Peyer's patch (tissue), 4 donors: ENCODE measurements around the gene HNRNPL. TPM values are rescaled to one million over a fixed set of nuclear protein-coding genes. Genes with fewer than 3 reads are reported as not detected.

Source experiments
- DNase-seq, 3 donors: peaks; one replicate each; pipeline ENCODE4 v3.0.0-alpha.2; 2017 to 2019
- H3K27ac ChIP-seq, 4 donors: fragments of 200-600 bp; sonication (generic); one replicate each; pipeline ENCODE4 v1.5.1; 2016 to 2019
- H3K27me3 ChIP-seq, 2 donors: fragments of 200-600 bp; sonication (generic); one replicate each; pipeline ENCODE4 v1.5.1; 2019
- H3K36me3 ChIP-seq, 3 donors: fragments of 200-600 bp; sonication (generic); one replicate each; pipeline ENCODE4 v1.5.1; 2016 to 2019
- H3K4me1 ChIP-seq, 4 donors: fragments of 200-600 bp; sonication (generic); one replicate each; pipeline ENCODE4 v1.5.1; 2016 to 2019
- H3K4me3 ChIP-seq, 4 donors: fragments of 200-600 bp; sonication (generic); 1 replicate in 3 of 4; 2 replicates in 1 of 4; pipeline ENCODE4 v1.5.1; 2016 to 2019; ENCODE audit warnings: mild to moderate bottlenecking in 1 of 4
- H3K9me3 ChIP-seq, 4 donors: fragments of 200-600 bp; sonication (generic); one replicate each; pipeline ENCODE4 v1.5.1; 2016 to 2019; ENCODE audit warnings: mild to moderate bottlenecking in 1 of 4
- POLR2A ChIP-seq, 2 donors: fragments of 450-650 bp; IDR thresholded peaks; one replicate each; pipeline ENCODE4 v1.5.1; 2017; ENCODE audit warnings: antibody characterized with exemption in 2 of 2, mild to moderate bottlenecking in 2 of 2, moderate library complexity in 2 of 2
- total RNA-seq, 4 donors: library from RNA; depleted of rRNA; stranded (reverse); fragments of >200 nt; gene quantifications; one replicate each; pipeline ENCODE4 v1.1.0, GENCODE V29; 2016
- TF ChIP-seq, protein P1 (sequence below), 6 experiments: fragments of 450-650 bp in 4 of 6; fragments of 200-600 bp in 2 of 6; sonication (generic) in 1 of 6; IDR thresholded peaks; one replicate each; pipeline ENCODE4 v1.5.1; 2017 to 2019; ENCODE audit warnings: antibody characterized with exemption in 6 of 6, mild to moderate bottlenecking in 3 of 6, moderate library complexity in 1 of 6

Gene HNRNPL
- total RNA-seq, 4 donors from 2014 or later, result 149 to 229 (median 186) TPM

DNA sequence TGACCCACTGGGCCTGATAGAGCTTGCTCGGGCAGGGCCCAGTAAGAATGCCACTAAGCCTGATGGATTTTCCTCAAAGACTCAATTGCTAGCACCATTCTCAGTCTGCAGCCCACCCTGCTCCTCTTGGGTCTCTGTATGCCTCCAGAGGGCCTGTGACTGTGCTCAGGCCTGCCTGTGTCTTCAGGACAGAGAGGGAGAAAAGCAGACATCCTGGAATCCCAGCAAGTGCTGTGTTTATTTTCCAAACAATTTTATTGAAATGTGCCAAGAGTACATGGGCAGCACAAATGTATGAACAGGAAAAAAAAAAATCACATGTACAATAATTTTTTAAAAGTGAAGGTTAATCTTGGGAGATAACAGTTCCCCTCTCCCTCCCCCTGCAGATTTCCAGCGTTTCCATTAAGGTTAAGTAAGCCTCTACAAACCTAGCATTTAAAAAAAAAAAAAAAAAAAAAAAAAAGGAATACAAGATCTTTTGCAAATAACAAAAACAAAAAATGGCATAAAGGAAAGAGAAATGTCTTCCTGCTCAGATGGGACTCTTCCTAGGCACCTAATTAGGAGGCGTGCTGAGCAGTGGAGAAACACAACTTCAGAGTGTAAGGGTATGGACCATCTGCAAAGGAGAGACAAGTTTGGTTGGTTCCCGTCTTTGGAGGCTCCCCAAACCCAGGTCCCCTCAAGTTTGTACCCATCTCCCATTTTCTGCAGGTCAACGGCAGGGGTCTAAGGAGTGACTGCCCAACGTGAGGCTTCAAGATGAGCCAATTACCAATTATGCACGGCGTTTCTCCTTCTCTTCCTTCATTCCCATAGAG, 13.4 kb downstream of the HNRNPL start:
- H3K36me3 ChIP-seq, result peaks cover 0 to 55% (median 0%) of the 10 kb centered on the region in 3 donors
- peak overlapping the region in 2 of 4 donors; percentile 17 to 37 for H3K27ac ChIP-seq
- H3K27me3 ChIP-seq, result no peaks in the 10 kb centered on the region
- DNase-seq, result no peak
- H3K4me3 ChIP-seq, result no peak overlapping the region
- peaks cover 0 to 14% (median 3%) of the 10 kb centered on the region in 4 donors for H3K4me1 ChIP-seq
- no peak for TF ChIP-seq POLR2A (IDR thresholded peaks at IDR 0.05)
- TF ChIP-seq, protein P1, sequence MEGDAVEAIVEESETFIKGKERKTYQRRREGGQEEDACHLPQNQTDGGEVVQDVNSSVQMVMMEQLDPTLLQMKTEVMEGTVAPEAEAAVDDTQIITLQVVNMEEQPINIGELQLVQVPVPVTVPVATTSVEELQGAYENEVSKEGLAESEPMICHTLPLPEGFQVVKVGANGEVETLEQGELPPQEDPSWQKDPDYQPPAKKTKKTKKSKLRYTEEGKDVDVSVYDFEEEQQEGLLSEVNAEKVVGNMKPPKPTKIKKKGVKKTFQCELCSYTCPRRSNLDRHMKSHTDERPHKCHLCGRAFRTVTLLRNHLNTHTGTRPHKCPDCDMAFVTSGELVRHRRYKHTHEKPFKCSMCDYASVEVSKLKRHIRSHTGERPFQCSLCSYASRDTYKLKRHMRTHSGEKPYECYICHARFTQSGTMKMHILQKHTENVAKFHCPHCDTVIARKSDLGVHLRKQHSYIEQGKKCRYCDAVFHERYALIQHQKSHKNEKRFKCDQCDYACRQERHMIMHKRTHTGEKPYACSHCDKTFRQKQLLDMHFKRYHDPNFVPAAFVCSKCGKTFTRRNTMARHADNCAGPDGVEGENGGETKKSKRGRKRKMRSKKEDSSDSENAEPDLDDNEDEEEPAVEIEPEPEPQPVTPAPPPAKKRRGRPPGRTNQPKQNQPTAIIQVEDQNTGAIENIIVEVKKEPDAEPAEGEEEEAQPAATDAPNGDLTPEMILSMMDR (IDR thresholded peaks at IDR 0.05), result no peak
- H3K9me3 ChIP-seq, result no peaks in the 10 kb centered on the region

DNA sequence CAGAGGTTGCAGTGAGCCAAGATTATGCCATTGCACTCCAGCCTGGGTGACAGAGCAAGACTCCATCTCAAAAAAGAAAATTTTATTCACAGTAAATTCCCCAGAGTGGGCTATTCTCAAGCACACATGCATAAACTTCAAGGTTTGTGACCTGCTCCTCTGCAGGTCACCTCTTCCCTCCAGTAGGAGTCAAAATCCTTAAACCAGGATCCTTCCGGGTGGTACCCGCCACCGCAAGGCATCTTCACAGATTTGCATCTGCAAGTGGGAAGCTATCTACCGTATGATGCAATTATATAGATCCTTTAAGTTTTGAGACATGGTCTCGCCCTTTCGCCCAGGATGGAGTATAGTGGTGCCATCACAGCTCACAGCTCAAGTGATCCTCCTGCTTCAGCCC, 15.2 kb downstream of the HNRNPL start:
- Histone ChIP-seq H3K4me1 (peaks cover 0 to 26% (median 4%) of the 10 kb centered on the region in 4 donors), H3K4me3 (no peak overlapping the region), H3K36me3 (peaks cover 0 to 42% (median 0%) of the 10 kb centered on the region in 3 donors), H3K27me3 (no peaks in the 10 kb centered on the region), H3K27ac (peak overlapping the region in 2 of 4 donors; percentile 22 to 31), H3K9me3 (no peaks in the 10 kb centered on the region)
- TF ChIP-seq POLR2A (IDR thresholded peaks at IDR 0.05), result no peak
- TF ChIP-seq, protein P1 (IDR thresholded peaks at IDR 0.05), result no peak
- DNase-seq, result no peak

DNA sequence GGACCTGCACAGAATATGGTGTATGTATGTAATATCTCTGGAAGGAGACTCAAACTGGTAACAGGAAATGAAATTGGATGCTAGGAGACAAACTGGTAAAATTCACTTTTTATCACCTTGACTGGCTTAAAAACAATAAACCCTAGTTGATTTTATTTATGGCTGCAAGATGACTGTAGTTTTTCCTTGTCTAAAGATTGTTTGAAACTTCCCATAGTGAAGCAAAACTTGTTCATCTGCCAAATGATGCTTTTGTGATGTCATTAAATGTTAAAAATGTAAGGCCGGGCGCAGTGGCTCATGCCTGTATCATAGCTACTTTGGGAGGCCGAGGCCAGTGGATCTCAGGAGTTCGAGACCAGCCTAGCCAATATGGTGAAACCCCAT, 15.7 kb downstream of the HNRNPL start:
- H3K27ac ChIP-seq, result peak overlapping the region in 1 of 4 donors; percentile 22
- no peak for DNase-seq
- H3K36me3 ChIP-seq, result peaks cover 0 to 42% (median 0%) of the 10 kb centered on the region in 3 donors
- TF ChIP-seq, protein P1 (IDR thresholded peaks at IDR 0.05), result no peak
- H3K9me3 ChIP-seq, result no peaks in the 10 kb centered on the region
- no peaks in the 10 kb centered on the region for H3K27me3 ChIP-seq
- no peak overlapping the region for H3K4me3 ChIP-seq
- H3K4me1 ChIP-seq, result peaks cover 0 to 26% (median 4%) of the 10 kb centered on the region in 4 donors

DNA sequence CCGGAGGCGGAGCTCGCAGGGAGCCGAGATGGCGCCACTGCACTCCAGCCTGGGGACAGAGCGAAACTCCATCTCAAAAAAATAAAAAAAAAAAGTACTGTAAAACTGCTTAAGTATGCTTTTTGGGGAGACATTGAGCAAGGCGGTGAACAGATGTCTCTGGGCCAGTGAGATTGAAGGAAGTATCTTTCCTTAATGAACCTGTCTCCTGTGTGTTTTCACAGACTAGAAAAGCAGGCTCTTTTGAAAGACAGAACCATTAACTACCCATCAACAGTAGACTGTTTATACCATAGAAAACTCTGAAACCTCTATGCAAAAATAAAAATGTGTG, 16.7 kb downstream of the HNRNPL start:
- Histone ChIP-seq H3K27ac (peak overlapping the region in 2 of 4 donors; percentile 22 to 88), H3K4me3 (no peak overlapping the region), H3K9me3 (no peaks in the 10 kb centered on the region), H3K27me3 (no peaks in the 10 kb centered on the region), H3K36me3 (peaks cover 0 to 42% (median 0%) of the 10 kb centered on the region in 3 donors), H3K4me1 (peaks cover 0 to 26% (median 4%) of the 10 kb centered on the region in 4 donors)
- DNase-seq, result no peak
- TF ChIP-seq, protein P1 (IDR thresholded peaks at IDR 0.05), result no peak
- no peak for TF ChIP-seq POLR2A (IDR thresholded peaks at IDR 0.05)

DNA sequence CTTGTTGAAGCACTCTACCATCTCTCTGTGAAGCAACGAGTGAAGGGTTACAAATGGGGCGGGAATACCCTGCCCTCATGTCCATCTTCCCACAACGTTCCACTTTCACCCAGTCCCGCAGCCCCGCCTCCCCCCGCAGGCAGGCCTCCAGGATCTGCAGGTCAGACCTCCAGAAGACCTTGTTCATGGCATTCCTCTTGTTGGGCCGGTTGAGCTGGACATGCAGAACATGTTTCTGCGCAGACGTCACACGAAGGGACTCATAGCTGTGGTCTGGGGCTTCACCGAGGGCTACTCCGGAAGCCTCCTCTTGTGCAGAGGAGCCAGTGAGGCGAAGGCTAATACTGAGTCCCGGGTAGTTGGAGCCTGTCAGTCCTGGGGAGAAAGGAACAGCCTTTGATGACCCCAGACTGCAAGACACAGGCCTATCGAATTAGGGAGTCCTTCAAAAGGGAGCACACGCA, 18.6 kb downstream of the HNRNPL start:
- TF ChIP-seq POLR2A (IDR thresholded peaks at IDR 0.05), result peak in 1 of 2 donors; percentile 18
- TF ChIP-seq, protein P1 (IDR thresholded peaks at IDR 0.05), result no peak
- H3K4me3 ChIP-seq, result peak overlapping the region; percentile 58 to 74 (median 68)
- DNase-seq, result peak; percentile 54 to 83 (median 75)
- H3K27me3 ChIP-seq, result no peaks in the 10 kb centered on the region
- no peaks in the 10 kb centered on the region for H3K9me3 ChIP-seq
- H3K36me3 ChIP-seq, result peaks cover 0 to 33% (median 0%) of the 10 kb centered on the region in 3 donors
- peaks cover 0 to 34% (median 4%) of the 10 kb centered on the region in 4 donors for H3K4me1 ChIP-seq
- H3K27ac ChIP-seq, result peak overlapping the region; percentile 84 to 95 (median 90)
